GM12892 (cell line): ENCODE data around the gene ARFIP1.

Experiments used
- POLR2A ChIP-seq: IDR thresholded peaks from 2 replicates; pipeline ENCODE4 v1.6.1; 2011; ENCODE audit warnings: low read depth, low read length, control low read depth
- POLR2AphosphoS5 ChIP-seq: IDR thresholded peaks from 2 replicates; pipeline ENCODE4 v1.6.1; 2011; ENCODE audit warnings: low read depth, low read length, control low read depth

DNA sequence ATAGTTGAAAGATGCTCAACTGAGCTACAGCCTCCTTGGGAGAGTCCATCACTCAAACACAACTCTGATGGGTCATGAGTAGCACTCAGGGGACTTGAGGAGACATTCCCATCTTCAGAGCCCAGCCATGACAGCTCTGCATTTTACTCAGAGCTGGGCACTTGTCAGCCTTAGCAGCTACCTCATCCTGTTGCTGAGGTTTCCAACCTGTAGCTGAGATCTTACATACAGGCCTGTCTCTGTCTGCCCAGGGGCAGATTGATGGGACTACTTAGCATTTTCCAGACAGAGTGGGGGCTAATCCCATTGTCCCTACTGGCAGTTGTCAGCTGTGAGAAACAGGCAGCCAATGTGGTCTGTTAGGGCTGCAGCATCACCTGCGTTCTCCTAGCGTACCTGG is 159.9 kb downstream of the ARFIP1 start:
- no peak for TF ChIP-seq POLR2AphosphoS5
- no peak for TF ChIP-seq POLR2A
